ENCODE measurements around the gene RAB34. TPM values are rescaled to one million over a fixed set of nuclear protein-coding genes. Genes with fewer than 3 reads are reported as not detected.

Gene RAB34
- total RNA-seq, 4 donors from 2014 or later: 27.6 to 98.0 (median 65.1) TPM

DNA sequence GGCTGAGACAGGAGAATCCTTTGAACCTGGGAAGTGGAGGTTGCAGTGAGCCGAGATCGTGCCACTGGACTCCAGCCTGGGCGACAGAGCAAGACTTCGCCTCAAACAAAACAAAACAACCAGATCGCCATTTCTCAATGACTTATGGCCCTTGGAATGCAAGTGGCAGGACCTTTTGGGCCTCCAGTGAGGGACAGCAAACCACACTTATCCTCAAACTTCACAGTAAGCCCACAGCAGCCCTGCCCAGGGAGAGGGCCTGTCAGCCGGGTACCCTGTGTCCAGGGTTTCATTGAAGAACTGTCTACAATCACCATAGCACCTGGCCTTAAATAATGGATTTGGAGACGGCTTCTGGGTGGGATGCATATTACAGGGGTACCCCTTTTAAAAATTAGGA, 37.8 kb upstream of the RAB34 start:
- no peaks in the 10 kb centered on the region for H3K27me3 ChIP-seq
- WGBS, 2 donors: 83 to 90% methylated on average over 7 of the region's 7 CpGs
- no peak for TF ChIP-seq POLR2A (IDR thresholded peaks at IDR 0.05)
- TF ChIP-seq CTCF (IDR thresholded peaks at IDR 0.05): no peak
- no peak overlapping the region for H3K27ac ChIP-seq
- H3K4me1 ChIP-seq: peaks cover 2 to 32% (median 4%) of the 10 kb centered on the region in 3 donors
- intact Hi-C loops (cut with DNase I): no loop called here
- H3K9me3 ChIP-seq: no peaks in the 10 kb centered on the region
- H3K36me3 ChIP-seq: peaks cover 9 to 44% (median 13%) of the 10 kb centered on the region in 3 donors
- DNase-seq: no peak
- no peak overlapping the region for H3K4me3 ChIP-seq

GRCh38 chr17:28751600-28752366, 34.1 kb upstream of the RAB34 start:
- Histone ChIP-seq H3K36me3 (peaks cover 7 to 35% (median 22%) of the 10 kb centered on the region in 3 donors), H3K27me3 (no peaks in the 10 kb centered on the region), H3K27ac (no peak overlapping the region), H3K4me1 (peaks cover 30 to 64% (median 37%) of the 10 kb centered on the region in 3 donors), H3K9me3 (no peaks in the 10 kb centered on the region), H3K4me3 (no peak overlapping the region)
- intact Hi-C loops (cut with DNase I): no loop called here
- 81 to 94% methylated on average over 8 to 9 of the region's 10 CpGs for WGBS, 2 donors
- DNase-seq: no peak
- TF ChIP-seq POLR2A (IDR thresholded peaks at IDR 0.05) (no peak), CTCF (IDR thresholded peaks at IDR 0.05) (no peak)

- Histone ChIP-seq H3K36me3 (peaks cover 7 to 35% (median 22%) of the 10 kb centered on the region in 3 donors), H3K4me1 (peaks cover 43 to 65% (median 51%) of the 10 kb centered on the region in 3 donors), H3K4me3 (no peak overlapping the region), H3K27ac (peak overlapping the region; percentile 37 to 69 (median 58)), H3K9me3 (no peaks in the 10 kb centered on the region), H3K27me3 (no peaks in the 10 kb centered on the region)
- TF ChIP-seq POLR2A (IDR thresholded peaks at IDR 0.05): peak in 1 of 4 donors; percentile 6
- peak; percentile 99 to 100 (median 100) for TF ChIP-seq CTCF (IDR thresholded peaks at IDR 0.05)
- peak; percentile 81 for DNase-seq
- intact Hi-C loops (cut with DNase I): no loop called here
- 20 to 40% methylated on average over 14 to 15 of the region's 20 CpGs for WGBS, 2 donors
Observed at GRCh38 chr17:28750178-28751047, 32.7 kb upstream of the RAB34 start.

DNA sequence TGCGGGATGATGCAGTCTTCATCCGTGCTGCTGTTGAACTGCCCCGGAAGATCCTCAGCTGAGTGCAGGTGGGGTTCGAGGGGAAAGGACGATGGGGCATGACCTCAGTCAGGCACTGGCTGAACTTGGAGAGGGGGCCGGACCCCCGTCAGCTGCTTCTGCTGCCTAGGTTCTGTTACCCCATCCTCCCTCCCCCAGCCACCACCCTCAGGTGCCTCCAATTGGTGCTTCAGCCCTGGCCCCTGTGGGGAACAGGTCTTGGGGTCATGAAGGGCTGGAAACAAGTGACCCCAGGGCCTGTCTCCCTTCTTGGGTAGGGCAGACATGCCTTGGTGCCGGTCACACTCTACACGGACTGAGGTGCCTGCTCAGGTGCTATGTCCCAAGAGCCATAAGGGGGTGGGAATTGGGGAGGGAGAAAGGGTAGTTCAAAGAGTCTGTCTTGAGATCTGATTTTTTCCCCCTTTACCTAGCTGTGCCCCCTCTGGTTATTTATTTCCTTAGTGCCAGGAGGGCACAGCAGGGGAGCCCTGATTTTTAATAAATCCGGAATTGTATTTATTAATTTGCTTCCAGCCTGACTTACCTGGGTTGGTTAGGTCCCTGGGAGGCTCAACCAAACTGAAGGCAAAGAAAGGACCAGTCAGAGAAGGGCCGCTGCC, 32.0 kb upstream of the RAB34 start:
- DNase-seq: no peak
- Histone ChIP-seq H3K27ac (peak overlapping the region; percentile 37 to 69 (median 58)), H3K4me3 (no peak overlapping the region), H3K9me3 (no peaks in the 10 kb centered on the region), H3K27me3 (no peaks in the 10 kb centered on the region), H3K36me3 (peaks cover 7 to 35% (median 22%) of the 10 kb centered on the region in 3 donors), H3K4me1 (peaks cover 51 to 65% (median 53%) of the 10 kb centered on the region in 3 donors)
- TF ChIP-seq POLR2A (IDR thresholded peaks at IDR 0.05) (peak in 1 of 4 donors; percentile 1), CTCF (IDR thresholded peaks at IDR 0.05) (no peak)
- WGBS, 2 donors: 36 to 47% methylated on average over 2 to 3 of the region's 11 CpGs
- intact Hi-C loops (cut with DNase I): no loop called here

All from esophagus squamous epithelium (tissue), 5 donors.